ENCODE results near the gene GNA12. TPM values are rescaled to one million over a fixed set of nuclear protein-coding genes. Genes with fewer than 3 reads are reported as not detected.

The GNA12 gene
- total and polyA plus RNA-seq, 4 donors, result 3.7 to 19.0 (median 11.3) TPM

GRCh38 chr7:2787251-2787951 lies 56.7 kb downstream of the GNA12 start:
- 91% methylated on average over 24 of the region's 24 CpGs for WGBS
- H3K36me3 ChIP-seq (ENCODE audit: control insufficient read depth in 4 of 4, insufficient read depth in 3 of 4, low read depth in 1 of 4, low read length in 3 of 4), result peaks cover 2 to 9% (median 5%) of the 10 kb centered on the region in 4 donors
- H3K27me3 ChIP-seq (ENCODE audit: control insufficient read depth in 4 of 4, insufficient read depth in 4 of 4, low read length in 3 of 4), result no peaks in the 10 kb centered on the region
- no peak for DNase-seq (ENCODE audit: low spot score)
- H3K4me3 ChIP-seq (ENCODE audit: low read depth in 1 of 3, low read length in 3 of 3), result no peak overlapping the region
- no peak overlapping the region for H3K9ac ChIP-seq (ENCODE audit: low read depth in 1 of 2, low read length in 2 of 2)
- no peaks in the 10 kb centered on the region for H3K9me3 ChIP-seq (ENCODE audit: control insufficient read depth in 4 of 4, low read length in 3 of 4)
- TF ChIP-seq RAD21 (IDR thresholded peaks at IDR 0.05), result no peak
- TF ChIP-seq GABPA (IDR thresholded peaks at IDR 0.05 in 1 of 2, conservative IDR thresholded peaks at IDR 0.05 in 1 of 2), result no peak
- no peak for TF ChIP-seq HNF4A (conservative IDR thresholded peaks at IDR 0.05)
- TF ChIP-seq JUND (IDR thresholded peaks at IDR 0.05), result no peak
- TF ChIP-seq FOXA1 (IDR thresholded peaks at IDR 0.05), result no peak
- TF ChIP-seq CTCF (IDR thresholded peaks at IDR 0.05; ENCODE audit: low read depth, low read length, missing input control), result no peak
- TF ChIP-seq ZBTB33 (IDR thresholded peaks at IDR 0.05), result no peak
- no peak for TF ChIP-seq NR2F2 (IDR thresholded peaks at IDR 0.05)
- TF ChIP-seq SP1 (IDR thresholded peaks at IDR 0.05), result no peak
- TF ChIP-seq RXRA (IDR thresholded peaks at IDR 0.05), result no peak
- no peaks in the 10 kb centered on the region for H3K4me1 ChIP-seq (ENCODE audit: control insufficient read depth in 4 of 4, insufficient read depth in 4 of 4, low read length in 3 of 4)
- no peak overlapping the region for H3K27ac ChIP-seq (ENCODE audit: low read depth in 1 of 2, low read length in 2 of 2)

DNA sequence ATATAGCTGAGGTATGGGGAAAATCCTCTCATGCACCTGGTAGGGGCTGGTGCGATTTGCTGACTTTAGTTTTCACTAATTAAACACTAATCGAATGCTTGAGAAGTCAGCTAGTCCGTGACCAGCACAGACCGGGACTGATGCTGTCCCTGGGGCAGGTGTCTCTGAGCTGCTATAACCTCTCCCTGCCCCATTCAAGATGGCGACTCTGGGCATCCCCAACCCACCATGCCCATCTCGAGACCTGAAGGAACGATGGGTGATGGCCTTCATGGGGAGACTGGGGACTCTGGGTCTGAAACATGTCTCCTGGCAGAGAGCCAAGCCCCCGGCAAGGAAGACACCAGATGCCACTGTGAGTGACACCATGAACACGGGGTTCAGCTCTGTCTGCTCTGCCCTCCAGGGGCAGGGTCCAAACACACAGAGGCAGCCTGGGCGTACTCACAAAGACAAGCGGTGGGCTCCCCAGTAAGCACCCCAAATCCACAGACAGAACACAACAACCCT lies 57.4 kb downstream of the GNA12 start:
- Histone ChIP-seq H3K4me1 (ENCODE audit: control insufficient read depth in 4 of 4, insufficient read depth in 4 of 4, low read length in 3 of 4) (no peaks in the 10 kb centered on the region), H3K9me3 (ENCODE audit: control insufficient read depth in 4 of 4, low read length in 3 of 4) (no peaks in the 10 kb centered on the region), H3K4me3 (ENCODE audit: low read depth in 1 of 3, low read length in 3 of 3) (no peak overlapping the region), H3K36me3 (ENCODE audit: control insufficient read depth in 4 of 4, insufficient read depth in 3 of 4, low read depth in 1 of 4, low read length in 3 of 4) (peaks cover 0 to 3% (median 2%) of the 10 kb centered on the region in 4 donors), H3K27ac (ENCODE audit: low read depth in 1 of 2, low read length in 2 of 2) (no peak overlapping the region), H3K27me3 (ENCODE audit: control insufficient read depth in 4 of 4, insufficient read depth in 4 of 4, low read length in 3 of 4) (no peaks in the 10 kb centered on the region), H3K9ac (ENCODE audit: low read depth in 1 of 2, low read length in 2 of 2) (no peak overlapping the region)
- TF ChIP-seq, protein P1, sequence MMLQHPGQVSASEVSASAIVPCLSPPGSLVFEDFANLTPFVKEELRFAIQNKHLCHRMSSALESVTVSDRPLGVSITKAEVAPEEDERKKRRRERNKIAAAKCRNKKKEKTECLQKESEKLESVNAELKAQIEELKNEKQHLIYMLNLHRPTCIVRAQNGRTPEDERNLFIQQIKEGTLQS (IDR thresholded peaks at IDR 0.05), result no peak
- TF ChIP-seq YY1 (IDR thresholded peaks at IDR 0.05) (no peak), MAX (IDR thresholded peaks at IDR 0.05) (no peak), RAD21 (IDR thresholded peaks at IDR 0.05) (no peak), TAF1 (conservative IDR thresholded peaks at IDR 0.05) (no peak), GABPA (IDR thresholded peaks at IDR 0.05 in 1 of 2, conservative IDR thresholded peaks at IDR 0.05 in 1 of 2) (no peak), FOXA2 (IDR thresholded peaks at IDR 0.05) (no peak), ZBTB33 (IDR thresholded peaks at IDR 0.05) (no peak), NR2F2 (IDR thresholded peaks at IDR 0.05) (no peak), HNF4A (conservative IDR thresholded peaks at IDR 0.05) (no peak), SP1 (IDR thresholded peaks at IDR 0.05) (no peak), FOXA1 (IDR thresholded peaks at IDR 0.05) (no peak), JUND (IDR thresholded peaks at IDR 0.05) (no peak), CTCF (IDR thresholded peaks at IDR 0.05; ENCODE audit: low read depth, low read length, missing input control) (no peak), EGR1 (IDR thresholded peaks at IDR 0.05; ENCODE audit: low read depth in 2 of 2) (no peak), RXRA (IDR thresholded peaks at IDR 0.05) (no peak), HNF4G (IDR thresholded peaks at IDR 0.05) (no peak)
- TF ChIP-seq, protein P2, sequence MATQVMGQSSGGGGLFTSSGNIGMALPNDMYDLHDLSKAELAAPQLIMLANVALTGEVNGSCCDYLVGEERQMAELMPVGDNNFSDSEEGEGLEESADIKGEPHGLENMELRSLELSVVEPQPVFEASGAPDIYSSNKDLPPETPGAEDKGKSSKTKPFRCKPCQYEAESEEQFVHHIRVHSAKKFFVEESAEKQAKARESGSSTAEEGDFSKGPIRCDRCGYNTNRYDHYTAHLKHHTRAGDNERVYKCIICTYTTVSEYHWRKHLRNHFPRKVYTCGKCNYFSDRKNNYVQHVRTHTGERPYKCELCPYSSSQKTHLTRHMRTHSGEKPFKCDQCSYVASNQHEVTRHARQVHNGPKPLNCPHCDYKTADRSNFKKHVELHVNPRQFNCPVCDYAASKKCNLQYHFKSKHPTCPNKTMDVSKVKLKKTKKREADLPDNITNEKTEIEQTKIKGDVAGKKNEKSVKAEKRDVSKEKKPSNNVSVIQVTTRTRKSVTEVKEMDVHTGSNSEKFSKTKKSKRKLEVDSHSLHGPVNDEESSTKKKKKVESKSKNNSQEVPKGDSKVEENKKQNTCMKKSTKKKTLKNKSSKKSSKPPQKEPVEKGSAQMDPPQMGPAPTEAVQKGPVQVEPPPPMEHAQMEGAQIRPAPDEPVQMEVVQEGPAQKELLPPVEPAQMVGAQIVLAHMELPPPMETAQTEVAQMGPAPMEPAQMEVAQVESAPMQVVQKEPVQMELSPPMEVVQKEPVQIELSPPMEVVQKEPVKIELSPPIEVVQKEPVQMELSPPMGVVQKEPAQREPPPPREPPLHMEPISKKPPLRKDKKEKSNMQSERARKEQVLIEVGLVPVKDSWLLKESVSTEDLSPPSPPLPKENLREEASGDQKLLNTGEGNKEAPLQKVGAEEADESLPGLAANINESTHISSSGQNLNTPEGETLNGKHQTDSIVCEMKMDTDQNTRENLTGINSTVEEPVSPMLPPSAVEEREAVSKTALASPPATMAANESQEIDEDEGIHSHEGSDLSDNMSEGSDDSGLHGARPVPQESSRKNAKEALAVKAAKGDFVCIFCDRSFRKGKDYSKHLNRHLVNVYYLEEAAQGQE (IDR thresholded peaks at IDR 0.05), result no peak
- no peak for DNase-seq (ENCODE audit: low spot score)
- 94% methylated on average over 11 of the region's 11 CpGs for WGBS

All from liver (tissue), 9 donors.